ENCODE data around the gene SLC39A11. TPM values are rescaled to one million over a fixed set of nuclear protein-coding genes. Genes with fewer than 3 reads are reported as not detected.

SLC39A11 gene
- total RNA-seq, 1 experiment from 2014 or later, result 18.9 TPM

DNA sequence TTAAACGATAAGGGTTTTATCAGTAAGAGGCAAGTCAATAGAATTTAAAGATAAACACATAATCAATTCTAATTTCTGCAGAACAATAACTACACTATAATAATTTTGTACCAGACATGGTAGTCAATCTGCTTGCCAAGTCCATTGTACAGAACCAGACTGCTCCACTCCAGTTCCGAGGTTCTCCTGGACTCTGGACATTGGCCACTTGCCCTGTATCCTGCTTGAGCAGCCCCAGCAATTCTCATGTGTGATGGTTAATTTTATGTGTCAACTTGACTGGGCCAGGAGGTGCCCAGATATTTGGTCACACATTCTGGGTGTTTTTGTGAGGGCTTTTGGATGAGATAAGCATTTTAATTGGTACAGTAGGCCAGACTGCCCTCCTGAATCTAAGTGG, 384.6 kb downstream of the SLC39A11 start:
- no peaks in the 10 kb centered on the region for H3K4me1 Mint-ChIP-seq
- no peaks in the 10 kb centered on the region for H3K27me3 Mint-ChIP-seq (ENCODE audit: low read depth)
- H3K36me3 Mint-ChIP-seq, result peaks cover 8% of the 10 kb centered on the region; the same call in 1 of the 2 replicates
- H3K9me3 Mint-ChIP-seq, result peaks cover 21% of the 10 kb centered on the region
- ChIA-PET CTCF (no interaction called here), POLR2A (no interaction called here)
- TF ChIP-seq, protein P1, sequence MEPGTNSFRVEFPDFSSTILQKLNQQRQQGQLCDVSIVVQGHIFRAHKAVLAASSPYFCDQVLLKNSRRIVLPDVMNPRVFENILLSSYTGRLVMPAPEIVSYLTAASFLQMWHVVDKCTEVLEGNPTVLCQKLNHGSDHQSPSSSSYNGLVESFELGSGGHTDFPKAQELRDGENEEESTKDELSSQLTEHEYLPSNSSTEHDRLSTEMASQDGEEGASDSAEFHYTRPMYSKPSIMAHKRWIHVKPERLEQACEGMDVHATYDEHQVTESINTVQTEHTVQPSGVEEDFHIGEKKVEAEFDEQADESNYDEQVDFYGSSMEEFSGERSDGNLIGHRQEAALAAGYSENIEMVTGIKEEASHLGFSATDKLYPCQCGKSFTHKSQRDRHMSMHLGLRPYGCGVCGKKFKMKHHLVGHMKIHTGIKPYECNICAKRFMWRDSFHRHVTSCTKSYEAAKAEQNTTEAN (CRISPR knock-in tag; IDR thresholded peaks at IDR 0.05), result no peak
- TF ChIP-seq ZNF138 (CRISPR knock-in tag; conservative IDR thresholded peaks at IDR 0.05) (no peak), AR (CRISPR knock-in tag; IDR thresholded peaks at IDR 0.05) (no peak), ZNF219 (CRISPR knock-in tag; IDR thresholded peaks at IDR 0.05; ENCODE audit: borderline replicate concordance) (no peak), E2F1 (CRISPR knock-in tag; IDR thresholded peaks at IDR 0.05) (no peak), ATF2 (CRISPR knock-in tag; IDR thresholded peaks at IDR 0.05; ENCODE audit: borderline replicate concordance, low read depth) (no peak)
- H3K4me3 Mint-ChIP-seq, result no peak overlapping the region
- no peak overlapping the region for H3K27ac Mint-ChIP-seq
- DNase-seq (ENCODE audit: low spot score) (no peak), ATAC-seq (no peak)

DNA sequence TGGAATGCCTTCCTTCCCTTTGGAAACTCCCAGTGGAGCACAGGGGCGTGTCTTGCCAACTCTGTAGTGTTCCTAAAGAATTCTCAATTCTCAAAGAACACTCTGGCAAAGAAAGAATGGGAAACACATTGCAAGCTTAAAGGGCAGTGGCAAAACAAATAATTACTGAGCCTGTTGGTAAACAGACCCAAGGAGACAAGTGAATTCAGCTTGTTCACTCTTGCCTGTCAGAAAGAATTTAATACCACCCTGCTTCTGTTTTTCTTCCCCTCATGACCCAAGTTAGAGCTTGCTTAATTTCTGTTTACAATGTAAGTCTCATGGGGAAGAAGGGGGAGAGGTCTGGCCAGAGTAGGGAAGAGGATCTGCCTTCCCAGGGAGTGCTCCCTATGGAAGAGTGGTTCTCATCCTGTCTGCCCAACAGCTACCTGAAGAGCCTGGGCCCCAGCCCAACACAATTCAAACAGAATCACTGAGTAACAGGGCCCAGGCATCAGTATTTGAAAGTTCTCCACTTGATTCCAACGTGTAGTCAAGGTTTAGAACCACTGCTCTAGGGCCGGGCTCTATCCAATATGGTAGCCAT, 386.0 kb downstream of the SLC39A11 start:
- ATAC-seq, result no peak
- H3K27me3 Mint-ChIP-seq (ENCODE audit: low read depth), result no peaks in the 10 kb centered on the region
- CTCF ChIA-PET, result interaction anchor here (0.9 kb wide), 1 partner anchor 150 kb away, joined by 3 read pairs; no protein-coding TSS in a partner anchor
- H3K27ac Mint-ChIP-seq, result no peak overlapping the region
- no peaks in the 10 kb centered on the region for H3K4me1 Mint-ChIP-seq
- no peak for DNase-seq (ENCODE audit: low spot score)
- peaks cover 8% of the 10 kb centered on the region; the same call in 1 of the 2 replicates for H3K36me3 Mint-ChIP-seq
- peaks cover 21% of the 10 kb centered on the region for H3K9me3 Mint-ChIP-seq
- POLR2A ChIA-PET, result no interaction called here
- no peak overlapping the region for H3K4me3 Mint-ChIP-seq
- TF ChIP-seq CTCF (IDR thresholded peaks at IDR 0.05) (no peak), CREB1 (CRISPR knock-in tag; IDR thresholded peaks at IDR 0.05) (no peak), ZNF416 (CRISPR knock-in tag; IDR thresholded peaks at IDR 0.05) (no peak), JAZF1 (CRISPR knock-in tag; IDR thresholded peaks at IDR 0.05) (no peak), ETV6 (CRISPR knock-in tag; IDR thresholded peaks at IDR 0.05) (no peak), AR (CRISPR knock-in tag; IDR thresholded peaks at IDR 0.05) (no peak), MYBL2 (CRISPR knock-in tag; IDR thresholded peaks at IDR 0.05) (no peak), MLX (CRISPR knock-in tag; IDR thresholded peaks at IDR 0.05) (no peak)
- TF ChIP-seq, protein P2, sequence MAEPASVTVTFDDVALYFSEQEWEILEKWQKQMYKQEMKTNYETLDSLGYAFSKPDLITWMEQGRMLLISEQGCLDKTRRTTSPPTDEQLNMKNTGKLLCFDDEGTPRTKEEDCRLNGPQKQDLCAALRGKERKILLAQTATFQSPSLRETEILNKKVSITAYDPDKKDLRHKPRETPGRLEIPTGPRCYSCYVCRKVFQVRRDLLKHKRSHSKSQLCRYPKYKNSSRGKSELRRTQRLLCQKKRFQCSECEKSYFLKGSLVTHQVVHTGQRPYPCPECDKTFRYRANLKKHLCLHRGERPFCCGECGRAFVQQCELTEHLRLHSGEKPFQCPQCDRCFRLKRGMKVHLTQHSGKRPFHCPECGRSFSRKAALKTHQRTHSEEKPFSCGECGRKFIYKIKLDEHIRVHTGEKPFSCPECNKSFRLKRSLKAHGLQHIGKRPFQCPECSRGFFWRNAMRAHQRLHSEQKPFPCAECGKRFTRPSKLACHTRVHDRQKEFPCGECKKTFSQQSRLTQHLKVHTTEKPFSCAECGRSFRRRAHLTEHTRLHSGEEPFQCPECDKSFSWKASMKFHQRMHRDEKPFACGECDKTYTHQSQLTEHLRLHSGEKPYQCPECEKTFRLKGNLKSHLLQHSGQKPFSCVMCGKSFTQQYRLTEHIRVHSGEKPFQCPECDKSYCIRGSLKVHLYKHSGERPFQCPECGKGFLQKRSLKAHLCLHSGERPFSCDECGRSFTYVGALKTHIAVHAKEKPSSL (CRISPR knock-in tag; conservative IDR thresholded peaks at IDR 0.05), result no peak
- TF ChIP-seq, protein P3, sequence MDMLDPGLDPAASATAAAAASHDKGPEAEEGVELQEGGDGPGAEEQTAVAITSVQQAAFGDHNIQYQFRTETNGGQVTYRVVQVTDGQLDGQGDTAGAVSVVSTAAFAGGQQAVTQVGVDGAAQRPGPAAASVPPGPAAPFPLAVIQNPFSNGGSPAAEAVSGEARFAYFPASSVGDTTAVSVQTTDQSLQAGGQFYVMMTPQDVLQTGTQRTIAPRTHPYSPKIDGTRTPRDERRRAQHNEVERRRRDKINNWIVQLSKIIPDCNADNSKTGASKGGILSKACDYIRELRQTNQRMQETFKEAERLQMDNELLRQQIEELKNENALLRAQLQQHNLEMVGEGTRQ (CRISPR knock-in tag; IDR thresholded peaks at IDR 0.05), result no peak
